NCI-H128 (cell line): ENCODE results near the gene GATA6.
"Not testable (repeated sequence)": the region's sequence is repeated elsewhere in the genome, so short reads cannot be mapped to it uniquely, and the experiment has no call there.

Experiments used
- DNase-seq: peaks from one replicate; lab custom pipeline; 2025; ENCODE audit not compliant: unreplicated experiment; lab: John Stamatoyannopoulos, UW

The GATA6 gene

GRCh38 chr18:22180722-22181121 is 11.3 kb downstream of the GATA6 start:
- no peak for DNase-seq

GRCh38 chr18:22182884-22183697 is 13.7 kb downstream of the GATA6 start:
- no peak for DNase-seq

GRCh38 chr18:22183698-22184170 is 14.3 kb downstream of the GATA6 start:
- no peak for DNase-seq

- DNase-seq, result not testable (repeated sequence)
These were observed 15.2 kb downstream of the GATA6 start for GRCh38 chr18:22184573-22184972.

- no peak for DNase-seq
These were observed 15.9 kb downstream of the GATA6 start for GRCh38 chr18:22185273-22185672.

- no peak for DNase-seq
These were observed 16.5 kb downstream of the GATA6 start for GRCh38 chr18:22185771-22186386.

GRCh38 chr18:22186484-22186971 is 17.1 kb downstream of the GATA6 start:
- DNase-seq, result no peak

- no peak for DNase-seq
These were observed 19.3 kb downstream of the GATA6 start for GRCh38 chr18:22188559-22189267.

GRCh38 chr18:22189449-22190166 is 20.2 kb downstream of the GATA6 start:
- DNase-seq, result no peak

- no peak for DNase-seq
These were observed 21.9 kb downstream of the GATA6 start for GRCh38 chr18:22191346-22191695.

GRCh38 chr18:22191923-22192322 is 22.5 kb downstream of the GATA6 start:
- DNase-seq, result no peak

- DNase-seq, result no peak
These were observed 24.1 kb downstream of the GATA6 start for GRCh38 chr18:22193466-22193865.

GRCh38 chr18:22194151-22194598 is 24.8 kb downstream of the GATA6 start:
- no peak for DNase-seq

GRCh38 chr18:22195052-22195451 is 25.7 kb downstream of the GATA6 start:
- no peak for DNase-seq

GRCh38 chr18:22196943-22197342 is 27.6 kb downstream of the GATA6 start:
- DNase-seq, result not testable (repeated sequence)

GRCh38 chr18:22197668-22198067 is 28.3 kb downstream of the GATA6 start:
- no peak for DNase-seq

GRCh38 chr18:22198163-22198562 is 28.8 kb downstream of the GATA6 start:
- no peak for DNase-seq

- no peak for DNase-seq
These were observed 29.6 kb downstream of the GATA6 start for GRCh38 chr18:22199005-22199404.

GRCh38 chr18:22200611-22201225 is 31.3 kb downstream of the GATA6 start:
- no peak for DNase-seq

GRCh38 chr18:22203035-22203434 is 33.6 kb downstream of the GATA6 start:
- no peak for DNase-seq
